HG03097 (cell line): ENCODE measurements around the gene TBC1D21.

Experiments used
- ATAC-seq: cut with Tn5 transposase; IDR thresholded peaks from one replicate; pipeline ENCODE4 v1.9.1; 2021; ENCODE audit not compliant: unreplicated experiment, low FRiP score

Gene TBC1D21

DNA sequence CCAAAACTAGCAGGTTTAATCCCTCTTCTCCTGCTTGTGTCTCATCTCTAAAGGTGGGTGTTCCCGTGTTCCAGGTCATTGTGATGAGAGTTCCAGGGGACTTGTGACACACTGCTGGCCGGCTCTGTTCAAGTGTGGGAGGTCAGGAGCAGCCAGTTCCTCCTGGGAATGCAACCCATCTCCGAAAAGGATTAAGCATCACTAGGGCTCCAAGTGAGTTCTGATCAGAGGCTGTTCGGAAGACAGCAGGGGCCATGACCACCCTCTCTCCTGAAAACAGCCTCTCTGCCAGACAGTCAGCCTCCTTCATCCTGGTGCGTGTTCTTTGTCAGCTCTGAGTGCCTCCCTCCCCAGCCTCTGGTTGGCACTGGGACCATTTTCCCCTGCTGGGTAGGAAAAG is at the start of gene TBC1D21:
Gene TBC1D21 (plus strand): TSS at position 109 of the 400 bp plus-strand sequence. CDS start 146 bp downstream, at position 255.
- ATAC-seq: no peak

GRCh38 chr15:73826711-73827251 is 46.6 kb upstream of the TBC1D21 start:
- no peak for ATAC-seq

DNA sequence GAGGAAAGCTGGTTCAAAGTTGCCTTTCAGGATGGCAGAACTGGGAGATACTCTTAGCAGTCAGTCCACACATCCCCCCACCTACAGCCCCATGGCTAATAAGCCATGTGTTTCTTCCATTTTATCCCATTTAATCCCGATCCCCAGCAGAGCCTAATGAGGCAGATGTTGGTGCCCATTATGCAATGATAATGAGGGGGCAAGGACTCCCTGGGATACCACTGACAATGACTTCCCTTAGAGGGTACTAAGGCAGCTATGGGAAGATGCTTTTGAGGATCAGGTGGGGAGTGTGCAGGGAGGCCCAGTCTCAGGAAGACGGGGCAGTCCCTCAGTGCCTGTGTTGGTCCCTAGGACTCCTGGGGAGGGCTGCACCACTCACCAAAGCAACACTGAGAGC is 43.8 kb upstream of the TBC1D21 start:
- no peak for ATAC-seq

- no peak for ATAC-seq
Observed at GRCh38 chr15:73832657-73833056, 40.7 kb upstream of the TBC1D21 start.

DNA sequence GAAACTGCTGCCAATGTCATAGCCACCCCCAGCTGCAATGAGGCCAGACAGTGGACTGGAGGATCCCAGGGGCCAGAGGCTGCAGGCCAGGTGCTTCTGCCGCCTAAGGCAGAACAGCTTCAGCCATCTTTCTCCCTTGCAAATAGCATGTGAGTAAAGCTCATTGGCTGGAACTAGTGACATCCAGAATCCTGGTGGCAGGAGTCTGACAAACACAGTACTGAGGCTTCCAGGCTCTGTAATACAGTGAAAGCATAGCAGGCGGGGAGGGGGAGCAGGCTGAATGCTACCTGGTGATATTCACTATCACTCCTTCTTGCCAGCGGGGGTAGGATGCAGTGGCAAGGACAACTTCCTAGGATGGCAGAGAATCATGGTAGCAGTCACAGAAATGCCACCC is 36.5 kb upstream of the TBC1D21 start:
- ATAC-seq: no peak

DNA sequence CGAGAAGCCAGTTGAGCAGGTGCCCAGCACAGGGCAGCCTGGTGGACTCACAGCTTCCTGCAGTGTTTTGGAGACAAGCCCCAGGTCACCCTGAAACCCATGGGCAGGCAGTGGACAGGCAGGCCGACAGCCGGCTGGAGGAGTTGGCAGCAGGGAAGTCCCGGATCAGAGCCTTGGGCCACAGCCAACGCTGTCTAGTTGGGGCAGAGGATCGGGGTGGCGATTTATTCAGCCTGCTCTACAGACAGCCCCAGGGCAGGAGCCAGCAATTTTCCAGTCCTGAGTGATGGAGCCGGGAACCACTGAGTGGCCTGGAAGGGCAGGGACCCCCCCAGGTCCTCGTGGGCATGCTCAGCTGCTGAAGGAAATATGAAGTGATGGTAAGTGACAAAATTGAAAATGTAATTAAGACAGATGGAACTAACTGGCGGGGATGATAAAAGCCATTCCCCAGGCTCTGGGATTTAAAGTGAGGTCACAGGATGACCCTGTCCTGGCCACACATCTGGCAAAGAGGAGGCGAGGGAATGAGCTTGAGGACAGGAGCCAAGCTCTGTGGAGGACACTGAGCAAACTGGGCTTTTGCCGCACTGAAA is 34.4 kb upstream of the TBC1D21 start:
- no peak for ATAC-seq

DNA sequence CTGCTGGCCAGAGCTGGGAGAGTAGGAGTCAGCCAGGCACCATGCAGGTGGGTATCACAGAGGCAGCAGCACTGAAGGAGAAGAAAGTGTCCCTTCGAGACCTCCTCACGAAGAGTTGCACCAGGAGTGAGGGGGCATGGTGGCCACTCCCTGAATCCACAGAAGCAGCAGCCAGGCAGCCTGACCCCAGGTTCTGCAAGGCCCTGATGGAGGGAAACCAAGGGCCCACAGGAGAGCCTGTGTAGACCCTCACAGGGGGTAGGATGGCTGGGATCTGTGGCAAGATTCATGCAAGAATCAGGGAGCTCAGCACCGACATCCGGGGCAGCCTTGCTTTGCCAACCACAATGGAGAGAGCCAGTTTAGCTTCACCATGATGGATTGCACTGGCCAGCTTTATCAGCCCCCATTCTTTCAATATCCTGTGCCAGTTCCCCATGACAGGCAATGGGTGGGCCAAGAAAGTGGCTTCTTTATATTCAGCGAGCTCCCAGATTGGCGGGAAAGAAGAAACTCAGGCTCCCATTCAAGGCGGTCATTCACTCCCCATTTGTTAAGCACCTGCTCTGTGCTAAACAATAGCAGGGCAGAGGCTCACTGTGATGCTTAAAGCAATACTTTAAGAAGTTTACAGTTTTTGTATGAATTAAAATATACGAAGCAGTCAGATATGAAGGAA is 33.5 kb upstream of the TBC1D21 start:
- ATAC-seq: no peak

DNA sequence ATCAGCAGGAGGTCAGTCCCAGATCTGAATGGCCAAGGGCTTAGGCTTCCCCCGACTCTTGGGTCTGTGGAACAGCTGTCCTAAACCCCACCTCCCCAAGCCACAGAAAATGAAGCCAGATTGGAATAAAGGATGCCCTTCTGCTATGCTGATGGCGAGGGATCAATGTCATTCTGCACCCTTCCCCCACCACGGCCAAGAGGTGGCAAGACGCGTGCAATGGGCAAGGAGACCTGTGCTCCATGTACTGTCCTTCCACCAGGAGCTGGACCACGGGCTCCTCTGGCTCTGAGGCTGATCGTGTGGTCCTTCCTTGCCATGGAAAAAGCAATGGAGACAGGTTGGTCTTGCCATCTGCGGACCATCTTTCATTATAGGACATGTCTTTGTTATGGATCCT is 32.6 kb upstream of the TBC1D21 start:
- no peak for ATAC-seq

GRCh38 chr15:73841756-73842725 is 31.3 kb upstream of the TBC1D21 start:
- ATAC-seq: no peak

DNA sequence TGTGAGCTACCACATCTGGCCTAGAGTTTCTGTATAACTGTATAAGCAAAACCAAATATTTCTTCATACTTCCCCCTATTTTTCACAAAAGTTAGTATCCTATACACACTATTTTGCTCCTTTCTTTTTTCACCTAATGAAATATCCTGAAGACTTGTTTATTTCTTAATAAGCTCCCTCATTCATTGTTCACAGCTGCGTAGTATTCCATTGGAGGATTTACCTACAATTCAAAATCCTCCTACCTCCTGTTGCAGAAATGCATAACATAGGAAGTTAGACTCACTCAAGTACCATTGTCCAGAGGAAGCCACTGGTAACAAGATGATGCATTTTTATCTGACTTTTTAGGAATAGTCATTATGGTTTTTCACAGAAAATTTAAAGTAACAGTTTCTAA is 29.6 kb upstream of the TBC1D21 start:
- ATAC-seq: no peak

GRCh38 chr15:73844356-73844755 is 29.0 kb upstream of the TBC1D21 start:
- no peak for ATAC-seq

DNA sequence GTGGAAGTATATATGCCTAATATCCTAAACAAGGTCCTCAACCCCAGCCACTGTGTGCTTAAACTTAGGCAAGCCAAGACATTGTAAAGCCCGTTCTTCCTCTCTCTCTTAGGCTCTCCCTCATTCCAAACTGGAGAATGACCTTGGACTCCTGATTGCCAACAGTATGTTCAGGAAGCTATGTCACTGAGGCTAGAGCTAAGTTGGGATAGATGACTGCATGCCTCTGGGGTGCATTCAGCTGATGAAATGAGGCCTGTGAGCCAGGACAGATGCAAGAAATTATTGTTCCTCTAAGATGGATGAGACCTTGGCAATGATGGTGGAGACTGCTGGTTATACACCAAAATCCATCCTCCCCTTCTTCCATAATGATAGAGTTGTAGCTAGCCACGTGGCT is 27.9 kb upstream of the TBC1D21 start:
- ATAC-seq: no peak

GRCh38 chr15:73845907-73846306 is 27.5 kb upstream of the TBC1D21 start:
- no peak for ATAC-seq

DNA sequence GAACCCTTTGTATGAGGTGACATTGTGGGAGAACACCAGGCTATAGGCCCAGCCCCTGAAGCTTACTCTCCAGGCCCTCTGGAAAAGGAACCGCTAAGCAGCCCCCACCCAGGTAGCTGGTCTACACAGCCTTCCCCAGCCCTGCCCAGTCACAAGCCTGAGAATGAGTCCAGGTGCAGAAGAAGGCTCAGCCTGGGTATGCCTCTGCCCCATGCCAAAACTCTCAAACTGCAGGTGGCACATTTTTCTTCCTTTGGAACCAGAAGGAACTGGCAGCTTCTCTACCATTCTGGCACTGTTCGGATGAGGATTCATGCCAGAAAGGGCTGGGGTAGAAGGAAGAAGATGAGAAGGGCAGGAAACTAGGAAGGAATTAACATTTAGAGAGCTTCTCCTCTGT is 23.7 kb upstream of the TBC1D21 start:
- no peak for ATAC-seq

GRCh38 chr15:73850228-73850627 is 23.1 kb upstream of the TBC1D21 start:
- ATAC-seq: no peak

GRCh38 chr15:73851689-73852088 is 21.7 kb upstream of the TBC1D21 start:
- no peak for ATAC-seq

GRCh38 chr15:73852507-73852906 is 20.9 kb upstream of the TBC1D21 start:
- ATAC-seq: no peak

DNA sequence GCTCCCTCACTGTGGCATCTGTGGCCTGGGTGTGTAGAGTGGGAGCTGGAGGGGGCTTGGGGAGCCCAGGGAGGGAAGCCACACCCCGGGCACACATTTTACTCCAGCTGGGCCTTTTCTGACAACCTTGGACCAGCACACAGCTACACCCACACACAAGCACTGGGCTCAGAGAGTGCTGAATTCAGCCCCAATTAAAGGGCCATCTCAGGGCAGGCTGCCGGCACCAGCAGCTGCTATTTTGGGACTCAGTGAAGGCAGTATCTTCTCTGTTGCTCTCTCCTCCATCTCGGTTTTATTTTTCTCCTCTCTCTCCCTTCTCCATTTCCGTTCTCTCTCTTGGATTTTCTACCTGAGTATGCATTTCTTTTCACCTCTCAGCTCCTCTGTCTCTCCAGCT is 19.1 kb upstream of the TBC1D21 start:
- no peak for ATAC-seq

- no peak for ATAC-seq
Observed at GRCh38 chr15:73856458-73857192, 16.7 kb upstream of the TBC1D21 start.

DNA sequence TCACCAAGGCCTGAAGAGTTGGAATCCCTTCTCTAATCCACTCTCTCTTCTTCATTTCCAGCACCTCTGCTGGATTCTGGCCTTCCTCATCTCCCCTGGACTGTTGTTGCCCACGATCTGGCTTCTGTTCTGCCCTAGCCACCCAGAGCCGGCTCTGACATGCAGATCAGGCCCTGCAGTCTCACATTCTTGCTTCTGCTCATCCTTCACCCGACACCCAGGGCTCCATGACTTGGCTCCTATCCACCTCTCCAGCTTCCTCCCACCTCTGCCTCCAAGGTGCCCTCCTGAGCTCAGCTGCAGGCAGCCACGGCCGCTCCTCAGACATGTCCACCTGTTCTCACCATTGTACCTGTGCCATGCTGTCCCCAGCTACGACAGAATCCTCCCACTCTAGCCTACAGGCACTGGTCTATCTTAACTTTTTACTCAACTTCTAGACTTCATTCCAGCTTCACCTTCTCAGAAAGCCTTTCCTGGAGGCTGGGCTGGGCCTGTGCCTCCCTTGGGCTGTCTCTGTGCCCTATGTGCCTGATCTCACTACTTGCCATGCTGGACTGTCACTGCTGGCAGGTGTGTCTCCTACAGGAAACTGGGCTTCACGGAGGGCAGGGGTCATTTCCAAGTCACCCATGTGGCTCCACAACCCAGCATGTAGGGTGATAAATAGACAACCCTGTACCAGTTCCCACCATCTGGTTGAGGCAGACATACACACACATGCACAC is 16.0 kb upstream of the TBC1D21 start:
- ATAC-seq: no peak
